Adrenal gland (tissue), 12 donors: ENCODE measurements around the gene MYRFL. TPM values are rescaled to one million over a fixed set of nuclear protein-coding genes. Genes with fewer than 3 reads are reported as not detected.

Experiments used
- DNase-seq, 7 donors: peaks; one replicate each; pipeline ENCODE4 v3.0.0-alpha.2; 2019 to 2020
- H3K27ac ChIP-seq, 5 donors: fragments of 200-600 bp; sonication (generic) in 4 of 5; 1 replicate in 3 of 5; 2 replicates in 2 of 5; pipeline versions ENCODE4 v1.5.1 to v1.8.0; 2016 to 2020; ENCODE audit warnings: mild to moderate bottlenecking in 1 of 5
- H3K27me3 ChIP-seq: fragments of 200-600 bp; 2 replicates; pipeline ENCODE4 v1.8.0; 2021
- H3K36me3 ChIP-seq, 2 donors: fragments of 200-600 bp; replicated peaks in 1 of 2; 1 replicate in 1 of 2; 2 replicates in 1 of 2; pipeline versions ENCODE4 v1.5.1 to v1.8.0; 2018 to 2022
- H3K4me1 ChIP-seq, 2 donors: fragments of 200-600 bp; replicated peaks in 1 of 2; 1 replicate in 1 of 2; 2 replicates in 1 of 2; pipeline versions ENCODE4 v1.5.1 to v1.8.0; 2018 to 2021
- H3K4me3 ChIP-seq, 4 donors: fragments of 200-600 bp; sonication (generic) in 3 of 4; one replicate each; pipeline ENCODE4 v1.5.1; 2016 to 2018
- H3K9me3 ChIP-seq, 3 donors: fragments of 200-600 bp; sonication (generic) in 1 of 3; replicated peaks in 1 of 3; 1 replicate in 2 of 3; 2 replicates in 1 of 3; pipeline versions ENCODE4 v1.5.1 to v1.8.0; 2016 to 2021
- POLR2A ChIP-seq, 2 donors: fragments of 450-650 bp; IDR thresholded peaks; one replicate each; pipeline ENCODE4 v1.6.1; 2017; ENCODE audit warnings: antibody characterized with exemption in 2 of 2, mild to moderate bottlenecking in 2 of 2, moderate library complexity in 1 of 2
- WGBS, 4 donors: extraction: QIAGEN DNeasy Blood & Tissue Kit in 2 of 4; methylation state at CpG; one replicate each; pipeline versions ENCODE4 v1.1.5 to v1.1.7; 2013 to 2017; 5-methylcytosine and 5-hydroxymethylcytosine counted together
- intact Hi-C, 2 donors: fragments of 100-400 bp; cut with DNase I; formaldehyde crosslinking; loops; one replicate each; pipeline versions ENCODE4 v1.14.1 to v1.15.0; 2022 to 2023
- polyA plus RNA-seq, 3 donors: library from polyadenylated mRNA; stranded (reverse); fragments of 200-250 nt in 2 of 3; fragments of 350-450 nt in 1 of 3; fragmentation: Illumina TruSeq in 1 of 3; extraction: RNeasy Lipid Tissue Mini Kit (QIAGEN cat#74804) in 1 of 3; gene quantifications; one replicate each; pipeline ENCODE4 v1.2.3, GENCODE V29; 2013 to 2014
- total RNA-seq, 9 donors: library from RNA; depleted of rRNA in 4 of 9; stranded (reverse); fragments of >200 nt in 4 of 9; fragments of 120-200 nt in 1 of 9; fragmentation: NEBNext Ultra II Directional in 1 of 9; extraction: Animal tissue kit (Norgen Biotek cat#: 25700) in 1 of 9; gene quantifications; one replicate each; pipeline versions ENCODE4 v1.1.0 to v1.2.4, GENCODE V29; 2013 to 2023
- TF ChIP-seq, protein P1 (sequence below), 6 experiments: fragments of 450-650 bp in 4 of 6; fragments of 200-600 bp in 2 of 6; sonication (generic) in 1 of 6; IDR thresholded peaks; 1 replicate in 5 of 6; 2 replicates in 1 of 6; pipeline versions ENCODE4 v1.5.1 to v1.8.0; 2016 to 2021; ENCODE audit warnings: antibody characterized with exemption in 6 of 6, mild to moderate bottlenecking in 2 of 6, moderate library complexity in 1 of 6
- donor health status: healthy with polysubstance abuse.
- donor health status: Bipolar disorder and iron deficiency.
- donor health status: DM: yes; HTN: yes; CAD: no.
- donor health status: DM: no; HTN: no; CAD: no.
- donor health status: DM: no; HTN: no; CAD: no.
- donor health status: DM: yes; HTN: yes; CAD: no.

The MYRFL gene
- total and polyA plus RNA-seq, 12 donors: 0.07 to 1.00 (median 0.30) TPM

- Histone ChIP-seq H3K4me1 (peaks cover 0 to 2% of the 10 kb centered on the region in 2 donors), H3K9me3 (no peaks in the 10 kb centered on the region), H3K36me3 (no peaks in the 10 kb centered on the region), H3K27ac (no peak overlapping the region), H3K27me3 (no peaks in the 10 kb centered on the region), H3K4me3 (no peak overlapping the region)
- intact Hi-C loops: no loop called here
- 81 to 83% (median 82%) methylated on average over 5 of the region's 5 CpGs for WGBS, 4 donors
- TF ChIP-seq POLR2A (IDR thresholded peaks at IDR 0.05): no peak
- TF ChIP-seq, protein P1, sequence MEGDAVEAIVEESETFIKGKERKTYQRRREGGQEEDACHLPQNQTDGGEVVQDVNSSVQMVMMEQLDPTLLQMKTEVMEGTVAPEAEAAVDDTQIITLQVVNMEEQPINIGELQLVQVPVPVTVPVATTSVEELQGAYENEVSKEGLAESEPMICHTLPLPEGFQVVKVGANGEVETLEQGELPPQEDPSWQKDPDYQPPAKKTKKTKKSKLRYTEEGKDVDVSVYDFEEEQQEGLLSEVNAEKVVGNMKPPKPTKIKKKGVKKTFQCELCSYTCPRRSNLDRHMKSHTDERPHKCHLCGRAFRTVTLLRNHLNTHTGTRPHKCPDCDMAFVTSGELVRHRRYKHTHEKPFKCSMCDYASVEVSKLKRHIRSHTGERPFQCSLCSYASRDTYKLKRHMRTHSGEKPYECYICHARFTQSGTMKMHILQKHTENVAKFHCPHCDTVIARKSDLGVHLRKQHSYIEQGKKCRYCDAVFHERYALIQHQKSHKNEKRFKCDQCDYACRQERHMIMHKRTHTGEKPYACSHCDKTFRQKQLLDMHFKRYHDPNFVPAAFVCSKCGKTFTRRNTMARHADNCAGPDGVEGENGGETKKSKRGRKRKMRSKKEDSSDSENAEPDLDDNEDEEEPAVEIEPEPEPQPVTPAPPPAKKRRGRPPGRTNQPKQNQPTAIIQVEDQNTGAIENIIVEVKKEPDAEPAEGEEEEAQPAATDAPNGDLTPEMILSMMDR (IDR thresholded peaks at IDR 0.05): no peak
- DNase-seq: no peak
These were observed 3.9 kb downstream of the MYRFL start for GRCh38 chr12:69828897-69829296.

DNA sequence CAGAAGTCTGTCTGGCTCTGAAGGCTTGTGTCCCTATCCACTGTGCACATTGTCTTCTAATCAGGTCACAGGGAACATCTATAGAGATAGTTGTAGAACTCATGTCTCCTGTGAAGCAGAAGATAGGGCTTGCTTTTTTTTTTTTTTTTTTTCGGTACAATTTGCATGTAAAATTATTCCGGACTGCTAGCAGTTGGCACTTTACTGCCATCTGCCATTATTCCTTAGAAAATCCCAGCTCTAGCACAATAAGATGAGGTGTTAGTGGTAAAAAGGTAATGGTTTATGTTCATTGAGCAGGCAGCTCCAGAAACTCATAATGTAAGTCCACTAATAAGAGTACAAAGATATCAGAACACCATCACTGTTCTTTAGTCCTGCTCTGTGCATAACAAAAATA is 8.7 kb downstream of the MYRFL start:
- DNase-seq: no peak
- Histone ChIP-seq H3K4me1 (peaks cover 5 to 29% of the 10 kb centered on the region in 2 donors), H3K27me3 (no peaks in the 10 kb centered on the region), H3K4me3 (no peak overlapping the region), H3K9me3 (no peaks in the 10 kb centered on the region), H3K36me3 (no peaks in the 10 kb centered on the region), H3K27ac (no peak overlapping the region)
- TF ChIP-seq, protein P1 (IDR thresholded peaks at IDR 0.05): no peak
- no peak for TF ChIP-seq POLR2A (IDR thresholded peaks at IDR 0.05)
- WGBS, 4 donors: 62 to 83% (median 72%) methylated on average over 2 of the region's 2 CpGs
- intact Hi-C loops: no loop called here

GRCh38 chr12:69834147-69834546 is 9.1 kb downstream of the MYRFL start:
- 58 to 64% (median 63%) methylated on average over 2 of the region's 2 CpGs for WGBS, 4 donors
- no peaks in the 10 kb centered on the region for H3K36me3 ChIP-seq
- no peak overlapping the region for H3K27ac ChIP-seq
- intact Hi-C loops: no loop called here
- no peaks in the 10 kb centered on the region for H3K9me3 ChIP-seq
- no peak overlapping the region for H3K4me3 ChIP-seq
- peaks cover 9 to 33% of the 10 kb centered on the region in 2 donors for H3K4me1 ChIP-seq
- DNase-seq: no peak
- H3K27me3 ChIP-seq: no peaks in the 10 kb centered on the region
- no peak for TF ChIP-seq POLR2A (IDR thresholded peaks at IDR 0.05)
- TF ChIP-seq, protein P1 (IDR thresholded peaks at IDR 0.05): no peak

- Histone ChIP-seq H3K27me3 (no peaks in the 10 kb centered on the region), H3K27ac (peak overlapping the region in 1 of 5 donors; percentile 18), H3K9me3 (no peaks in the 10 kb centered on the region), H3K4me3 (no peak overlapping the region), H3K4me1 (peaks cover 14 to 37% of the 10 kb centered on the region in 2 donors), H3K36me3 (no peaks in the 10 kb centered on the region)
- intact Hi-C loops: no loop called here
- no peak for DNase-seq
- TF ChIP-seq POLR2A (IDR thresholded peaks at IDR 0.05): no peak
- TF ChIP-seq, protein P1 (IDR thresholded peaks at IDR 0.05): no peak
These were observed 9.5 kb downstream of the MYRFL start for GRCh38 chr12:69834576-69834975.
